ENCODE data around the gene DLG5.

GRCh38 chr10:77859200-77859864 is 67.2 kb downstream of the DLG5 start:
- TF ChIP-seq CTCF (IDR thresholded peaks at IDR 0.05): no peak
- no peak for TF ChIP-seq EZH2phosphoT487 (IDR thresholded peaks at IDR 0.05)
- TF ChIP-seq EZH2 (IDR thresholded peaks at IDR 0.05): no peak
